ENCODE results near the gene MORC2.
A peak's percentile ranks its signal among the peaks of the same experiment; 100 is the strongest.

DNA sequence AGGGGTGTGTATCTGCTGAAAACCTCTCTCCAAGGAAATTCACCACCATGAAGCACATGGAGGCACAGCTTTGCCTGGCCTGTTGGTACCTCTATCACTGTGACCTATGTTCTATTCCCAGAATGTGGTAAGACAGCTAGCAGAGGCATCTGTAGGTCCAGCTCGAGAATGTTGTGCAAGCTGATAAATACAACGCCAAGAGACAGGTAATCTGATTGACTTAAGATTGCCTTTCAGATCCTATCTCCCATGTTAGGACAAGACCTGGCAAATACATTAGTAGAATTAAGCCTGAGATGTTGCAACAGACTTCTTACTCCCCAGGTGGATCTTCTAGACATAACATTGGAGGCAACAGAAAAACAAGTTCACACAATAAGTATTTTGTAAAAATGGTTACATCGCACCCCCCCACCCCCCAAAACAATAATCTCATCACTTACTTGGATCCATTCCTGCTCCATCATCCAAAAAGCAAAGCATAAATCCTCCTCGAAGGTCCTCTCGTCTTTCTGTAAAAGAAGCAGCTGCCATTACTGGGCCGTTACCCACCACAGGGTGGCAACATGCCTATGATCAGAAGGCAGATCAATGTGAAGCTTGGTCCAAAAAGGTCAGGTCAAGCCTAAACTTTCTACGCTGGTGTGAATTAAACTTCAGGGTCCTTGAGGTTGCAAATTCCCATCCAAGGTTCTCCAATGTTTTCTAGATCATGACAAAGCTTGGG, 18.5 kb downstream of the MORC2 start:
- TF ChIP-seq, protein P1, sequence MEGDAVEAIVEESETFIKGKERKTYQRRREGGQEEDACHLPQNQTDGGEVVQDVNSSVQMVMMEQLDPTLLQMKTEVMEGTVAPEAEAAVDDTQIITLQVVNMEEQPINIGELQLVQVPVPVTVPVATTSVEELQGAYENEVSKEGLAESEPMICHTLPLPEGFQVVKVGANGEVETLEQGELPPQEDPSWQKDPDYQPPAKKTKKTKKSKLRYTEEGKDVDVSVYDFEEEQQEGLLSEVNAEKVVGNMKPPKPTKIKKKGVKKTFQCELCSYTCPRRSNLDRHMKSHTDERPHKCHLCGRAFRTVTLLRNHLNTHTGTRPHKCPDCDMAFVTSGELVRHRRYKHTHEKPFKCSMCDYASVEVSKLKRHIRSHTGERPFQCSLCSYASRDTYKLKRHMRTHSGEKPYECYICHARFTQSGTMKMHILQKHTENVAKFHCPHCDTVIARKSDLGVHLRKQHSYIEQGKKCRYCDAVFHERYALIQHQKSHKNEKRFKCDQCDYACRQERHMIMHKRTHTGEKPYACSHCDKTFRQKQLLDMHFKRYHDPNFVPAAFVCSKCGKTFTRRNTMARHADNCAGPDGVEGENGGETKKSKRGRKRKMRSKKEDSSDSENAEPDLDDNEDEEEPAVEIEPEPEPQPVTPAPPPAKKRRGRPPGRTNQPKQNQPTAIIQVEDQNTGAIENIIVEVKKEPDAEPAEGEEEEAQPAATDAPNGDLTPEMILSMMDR (optimal IDR thresholded peaks at IDR 0.05 in 1 of 3, IDR thresholded peaks at IDR 0.05 in 1 of 3, conservative IDR thresholded peaks at IDR 0.05 in 1 of 3; ENCODE audit: extremely low read depth in 1 of 3, insufficient read depth in 2 of 3, low read length in 3 of 3), result peak in 2 of 3 experiments; percentile 9 to 21
- TF ChIP-seq EZH2 (IDR thresholded peaks at IDR 0.05; ENCODE audit: low read length), result no peak
